ENCODE measurements around the gene TULP3. TPM values are rescaled to one million over a fixed set of nuclear protein-coding genes. Genes with fewer than 3 reads are reported as not detected.

TULP3 gene
- total RNA-seq, 3 donors from 2014 or later = 18.6 to 22.6 (median 20.8) TPM

- Histone ChIP-seq H3K36me3 (no peaks in the 10 kb centered on the region), H3K27ac (no peak overlapping the region), H3K4me3 (no peak overlapping the region), H3K9me3 (no peaks in the 10 kb centered on the region), H3K27me3 (no peaks in the 10 kb centered on the region), H3K4me1 (no peaks in the 10 kb centered on the region)
- intact Hi-C loops (cut with DNase I; ENCODE audit: low total_unique reads) = loop anchor here (10.0 kb wide), 1 partner anchor 629 kb away; no protein-coding TSS in a partner anchor
- TF ChIP-seq, protein P1, sequence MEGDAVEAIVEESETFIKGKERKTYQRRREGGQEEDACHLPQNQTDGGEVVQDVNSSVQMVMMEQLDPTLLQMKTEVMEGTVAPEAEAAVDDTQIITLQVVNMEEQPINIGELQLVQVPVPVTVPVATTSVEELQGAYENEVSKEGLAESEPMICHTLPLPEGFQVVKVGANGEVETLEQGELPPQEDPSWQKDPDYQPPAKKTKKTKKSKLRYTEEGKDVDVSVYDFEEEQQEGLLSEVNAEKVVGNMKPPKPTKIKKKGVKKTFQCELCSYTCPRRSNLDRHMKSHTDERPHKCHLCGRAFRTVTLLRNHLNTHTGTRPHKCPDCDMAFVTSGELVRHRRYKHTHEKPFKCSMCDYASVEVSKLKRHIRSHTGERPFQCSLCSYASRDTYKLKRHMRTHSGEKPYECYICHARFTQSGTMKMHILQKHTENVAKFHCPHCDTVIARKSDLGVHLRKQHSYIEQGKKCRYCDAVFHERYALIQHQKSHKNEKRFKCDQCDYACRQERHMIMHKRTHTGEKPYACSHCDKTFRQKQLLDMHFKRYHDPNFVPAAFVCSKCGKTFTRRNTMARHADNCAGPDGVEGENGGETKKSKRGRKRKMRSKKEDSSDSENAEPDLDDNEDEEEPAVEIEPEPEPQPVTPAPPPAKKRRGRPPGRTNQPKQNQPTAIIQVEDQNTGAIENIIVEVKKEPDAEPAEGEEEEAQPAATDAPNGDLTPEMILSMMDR (IDR thresholded peaks at IDR 0.05) = no peak
- TF ChIP-seq POLR2AphosphoS5 (IDR thresholded peaks at IDR 0.05) (no peak), POLR2A (IDR thresholded peaks at IDR 0.05) (no peak)
- no peak for DNase-seq (ENCODE audit: low spot score in 2 of 2)
These were observed 34.6 kb upstream of the TULP3 start for GRCh38 chr12:2856051-2856450.

DNA sequence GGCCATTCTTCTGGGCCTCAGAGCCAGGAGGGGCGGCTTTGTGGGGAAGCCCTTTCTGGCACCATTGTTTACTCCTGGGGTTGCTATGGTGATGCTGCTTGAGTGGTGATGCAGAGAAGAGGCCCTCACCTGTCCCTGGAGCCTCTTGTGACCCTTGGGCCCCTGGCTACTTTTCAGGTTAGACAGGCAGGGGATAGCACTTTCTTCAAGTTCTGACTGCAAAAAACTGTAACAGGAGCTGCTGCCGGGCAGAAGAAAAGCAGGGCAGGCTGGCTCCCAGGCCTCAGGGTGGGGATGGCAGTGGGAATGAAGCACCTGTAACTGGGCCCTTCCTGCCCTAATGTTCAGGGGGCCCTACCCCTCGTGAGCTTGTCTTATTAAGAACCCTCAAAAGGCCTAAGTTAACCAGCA lies 33.7 kb upstream of the TULP3 start, which contains the start of gene TEX52:
Gene TEX52 (minus strand): TSS at position 19 of the 411 bp plus-strand sequence. CDS start 13 bp downstream, at position 6.
- Histone ChIP-seq H3K4me3 (no peak within 1 kb of the TSS), H3K9me3 (no peaks in the 10 kb centered on the region), H3K27ac (no peak within 1 kb of the TSS), H3K36me3 (no peaks in the 10 kb centered on the region), H3K4me1 (no peaks in the 10 kb centered on the region), H3K27me3 (no peaks in the 10 kb centered on the region)
- intact Hi-C loops (cut with DNase I; ENCODE audit: low total_unique reads) = loop anchor here (10.0 kb wide), 1 partner anchor 628 kb away; no protein-coding TSS in a partner anchor
- TF ChIP-seq, protein P1 (IDR thresholded peaks at IDR 0.05) = no peak
- TF ChIP-seq POLR2A (IDR thresholded peaks at IDR 0.05) (no peak), POLR2AphosphoS5 (IDR thresholded peaks at IDR 0.05) (no peak)
- DNase-seq (ENCODE audit: low spot score in 2 of 2) = no peak

- no peaks in the 10 kb centered on the region for H3K36me3 ChIP-seq
- no peak overlapping the region for H3K27ac ChIP-seq
- intact Hi-C loops (cut with DNase I; ENCODE audit: low total_unique reads) = loop anchor here (10.0 kb wide), 1 partner anchor 627 kb away; no protein-coding TSS in a partner anchor
- no peaks in the 10 kb centered on the region for H3K4me1 ChIP-seq
- no peak for TF ChIP-seq POLR2AphosphoS5 (IDR thresholded peaks at IDR 0.05)
- no peak for TF ChIP-seq POLR2A (IDR thresholded peaks at IDR 0.05)
- TF ChIP-seq, protein P1 (IDR thresholded peaks at IDR 0.05) = no peak
- H3K4me3 ChIP-seq = no peak overlapping the region
- H3K9me3 ChIP-seq = no peaks in the 10 kb centered on the region
- no peak for DNase-seq (ENCODE audit: low spot score in 2 of 2)
- H3K27me3 ChIP-seq = no peaks in the 10 kb centered on the region
These were observed 33.1 kb upstream of the TULP3 start for GRCh38 chr12:2857576-2857975.

GRCh38 chr12:2858334-2858733 lies 32.4 kb upstream of the TULP3 start:
- H3K9me3 ChIP-seq = no peaks in the 10 kb centered on the region
- no peaks in the 10 kb centered on the region for H3K4me1 ChIP-seq
- intact Hi-C loops (cut with DNase I; ENCODE audit: low total_unique reads) = loop anchor here (10.0 kb wide), 1 partner anchor 626 kb away; no protein-coding TSS in a partner anchor
- H3K27ac ChIP-seq = no peak overlapping the region
- no peak overlapping the region for H3K4me3 ChIP-seq
- no peaks in the 10 kb centered on the region for H3K27me3 ChIP-seq
- no peaks in the 10 kb centered on the region for H3K36me3 ChIP-seq
- no peak for DNase-seq (ENCODE audit: low spot score in 2 of 2)
- no peak for TF ChIP-seq POLR2AphosphoS5 (IDR thresholded peaks at IDR 0.05)
- TF ChIP-seq POLR2A (IDR thresholded peaks at IDR 0.05) = no peak
- TF ChIP-seq, protein P1 (IDR thresholded peaks at IDR 0.05) = no peak

DNA sequence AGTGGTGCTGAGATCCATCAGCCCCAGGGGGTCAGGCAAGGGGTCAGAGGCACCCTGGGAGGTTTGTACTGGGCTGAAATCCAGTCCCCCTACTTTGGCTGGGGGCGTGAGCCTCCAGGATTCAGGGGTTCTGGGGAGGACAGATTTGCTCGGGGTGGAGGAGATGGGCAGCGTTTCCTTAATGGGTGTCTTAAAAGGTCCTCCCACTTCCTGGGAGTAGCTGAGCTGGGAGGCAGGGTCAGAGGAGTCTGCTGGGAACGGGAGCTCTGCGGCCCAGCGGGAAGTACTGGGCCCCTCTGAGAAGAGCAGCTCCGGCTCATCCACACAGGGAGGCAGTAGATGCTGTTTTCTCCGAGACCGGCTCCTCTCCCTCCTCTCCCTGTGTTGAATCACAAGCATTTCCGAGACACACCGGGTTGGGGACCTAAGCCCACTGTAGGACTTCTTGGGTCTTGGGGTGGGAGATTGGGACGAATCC lies 31.7 kb upstream of the TULP3 start:
- Histone ChIP-seq H3K4me1 (no peaks in the 10 kb centered on the region), H3K36me3 (no peaks in the 10 kb centered on the region), H3K4me3 (no peak overlapping the region), H3K9me3 (no peaks in the 10 kb centered on the region), H3K27me3 (no peaks in the 10 kb centered on the region), H3K27ac (peak overlapping the region in 1 of 2 donors; percentile 43)
- DNase-seq (ENCODE audit: low spot score in 2 of 2) = no peak
- intact Hi-C loops (cut with DNase I; ENCODE audit: low total_unique reads) = loop anchor here (10.0 kb wide), 1 partner anchor 626 kb away; no protein-coding TSS in a partner anchor
- TF ChIP-seq, protein P1 (IDR thresholded peaks at IDR 0.05) = no peak
- TF ChIP-seq POLR2A (IDR thresholded peaks at IDR 0.05) (no peak), POLR2AphosphoS5 (IDR thresholded peaks at IDR 0.05) (no peak)
